AG08395 (cell line): Measurements from ENCODE around the gene CPNE7.

Experiments used
- DNase-seq: peaks from one replicate; pipeline ENCODE4 v3.0.0; 2012; ENCODE audit warnings: mixed read lengths, low spot score

The CPNE7 gene

DNA sequence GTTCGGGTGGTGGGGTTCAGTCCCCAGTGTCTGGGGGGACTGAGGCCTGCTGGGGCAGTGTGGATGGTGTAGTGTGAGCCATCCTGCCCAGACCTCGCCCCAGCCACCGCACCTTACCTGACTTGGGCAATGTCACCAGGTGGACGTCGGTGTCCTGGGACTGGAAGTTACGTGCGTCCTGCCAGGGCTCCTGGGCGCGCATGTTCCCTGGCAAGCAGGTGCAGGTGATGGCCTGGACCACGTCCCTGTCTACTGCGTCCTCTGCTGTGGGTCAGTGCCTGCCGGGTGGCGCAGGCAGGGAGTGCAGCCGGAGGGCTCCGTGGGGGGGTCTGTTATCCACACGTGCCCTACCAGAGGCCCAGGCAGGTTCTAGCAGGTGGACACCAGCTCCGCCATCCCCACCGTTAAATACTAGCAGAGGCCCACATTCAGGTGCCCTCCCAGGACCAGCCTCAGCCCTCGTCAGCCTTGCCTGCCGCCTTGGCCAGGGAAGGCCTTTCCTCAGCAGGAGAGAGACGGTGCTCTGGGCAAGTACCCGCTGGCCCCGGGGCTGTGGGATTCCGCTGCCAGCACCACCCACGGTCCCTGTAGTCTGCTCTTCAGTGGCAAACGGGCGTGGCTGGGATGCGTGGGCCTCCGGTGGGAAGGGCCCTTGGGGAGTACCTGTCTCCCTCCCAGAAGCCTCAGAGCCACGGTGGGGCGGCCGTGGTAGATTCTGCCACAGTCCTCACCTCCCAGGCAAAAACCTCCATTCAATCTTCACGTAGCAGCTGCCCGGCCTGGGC lies 29.8 kb downstream of the CPNE7 start:
- no peak for DNase-seq

DNA sequence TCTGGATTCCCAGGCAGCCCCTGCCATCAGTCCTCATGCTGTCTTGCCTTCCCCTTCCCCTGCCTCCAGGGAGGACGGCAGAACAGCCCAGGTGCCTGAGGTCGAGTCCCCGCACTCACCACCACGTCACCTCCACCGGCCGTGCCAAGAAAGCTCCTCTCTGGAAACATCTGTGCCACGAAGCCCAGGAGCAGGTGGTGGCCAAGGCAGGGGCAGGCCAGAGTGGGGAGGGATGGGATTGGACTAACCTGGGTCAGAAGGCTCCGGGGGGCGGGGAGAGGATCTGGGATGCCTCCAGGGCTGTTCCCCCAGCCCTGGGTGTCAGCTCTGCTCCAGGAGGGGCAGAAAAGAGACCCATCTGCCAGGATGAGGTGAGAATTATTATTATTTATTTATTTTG lies 30.4 kb downstream of the CPNE7 start:
- DNase-seq = no peak

DNA sequence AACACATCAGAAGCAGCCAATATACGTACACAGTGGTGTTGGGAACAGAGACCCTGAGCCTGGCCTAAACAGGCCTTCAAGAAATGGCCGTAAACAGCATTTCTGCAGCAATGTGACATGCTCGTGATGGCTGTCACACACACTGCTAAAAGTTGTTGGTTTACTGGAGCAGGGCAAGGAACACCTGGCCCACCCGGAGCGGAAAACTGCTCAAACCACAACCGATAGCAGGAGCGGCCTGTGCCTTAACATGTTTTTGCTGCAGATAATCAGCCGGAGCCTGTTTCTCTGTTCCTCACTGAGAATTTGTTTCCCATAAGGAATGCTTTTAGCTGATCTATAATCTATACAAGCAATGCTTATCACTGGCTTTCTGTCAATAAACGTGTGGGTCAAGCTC lies 31.9 kb downstream of the CPNE7 start:
- DNase-seq = no peak

DNA sequence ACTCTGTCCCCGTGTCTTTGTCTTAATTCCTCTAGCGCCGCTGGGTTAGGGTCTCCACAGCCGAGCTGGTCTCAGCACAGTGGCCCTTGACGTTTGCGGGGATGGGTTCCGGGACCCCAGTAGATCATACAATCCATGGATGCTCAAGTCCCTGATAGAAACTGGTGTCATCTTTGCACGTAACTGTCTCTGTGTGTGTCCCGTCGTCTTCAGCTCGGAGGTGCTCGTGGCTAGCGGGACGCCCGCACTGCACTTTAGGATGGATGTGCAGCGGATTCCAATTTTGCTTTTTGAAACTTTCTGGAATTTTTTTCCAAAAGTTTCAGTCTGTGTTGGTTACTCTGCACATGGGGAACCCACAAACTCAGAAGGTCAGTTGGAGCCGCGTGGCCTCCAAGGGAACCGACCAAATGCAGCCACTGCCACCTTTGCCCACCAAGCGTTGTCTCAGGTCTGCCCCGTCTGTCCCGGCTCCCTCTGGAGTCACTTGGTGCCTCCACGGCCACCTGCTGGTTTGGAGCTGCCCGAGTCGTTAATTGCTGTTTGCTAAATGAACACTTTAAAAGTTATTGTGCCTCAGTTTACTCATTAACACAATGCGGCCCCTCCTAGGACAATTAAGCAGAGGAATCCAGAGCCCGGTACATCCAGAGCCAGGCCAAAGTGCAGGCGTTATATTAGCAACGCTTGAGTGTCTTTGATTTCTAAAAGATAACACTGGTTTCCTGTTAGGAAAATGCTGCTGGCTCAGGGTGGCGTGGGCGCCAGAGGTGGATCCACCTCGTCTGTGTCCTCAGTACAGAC lies 32.6 kb downstream of the CPNE7 start:
- DNase-seq = no peak

DNA sequence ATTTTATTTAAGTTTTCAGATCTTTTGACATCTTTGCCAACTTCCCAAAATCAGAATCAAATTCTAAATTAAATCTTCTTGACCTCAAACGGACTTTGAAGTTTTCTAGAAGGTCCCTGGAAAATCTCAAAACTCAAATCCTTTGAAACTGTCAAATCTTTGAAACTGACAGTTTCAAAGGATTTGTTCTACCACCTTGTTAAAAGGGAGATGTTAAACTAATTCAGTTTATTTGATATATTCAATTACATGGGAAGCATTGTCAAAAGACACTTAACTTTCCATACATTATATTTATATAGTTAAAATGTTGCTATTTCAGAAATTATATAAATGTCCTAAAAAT lies 34.5 kb downstream of the CPNE7 start:
- no peak for DNase-seq

DNA sequence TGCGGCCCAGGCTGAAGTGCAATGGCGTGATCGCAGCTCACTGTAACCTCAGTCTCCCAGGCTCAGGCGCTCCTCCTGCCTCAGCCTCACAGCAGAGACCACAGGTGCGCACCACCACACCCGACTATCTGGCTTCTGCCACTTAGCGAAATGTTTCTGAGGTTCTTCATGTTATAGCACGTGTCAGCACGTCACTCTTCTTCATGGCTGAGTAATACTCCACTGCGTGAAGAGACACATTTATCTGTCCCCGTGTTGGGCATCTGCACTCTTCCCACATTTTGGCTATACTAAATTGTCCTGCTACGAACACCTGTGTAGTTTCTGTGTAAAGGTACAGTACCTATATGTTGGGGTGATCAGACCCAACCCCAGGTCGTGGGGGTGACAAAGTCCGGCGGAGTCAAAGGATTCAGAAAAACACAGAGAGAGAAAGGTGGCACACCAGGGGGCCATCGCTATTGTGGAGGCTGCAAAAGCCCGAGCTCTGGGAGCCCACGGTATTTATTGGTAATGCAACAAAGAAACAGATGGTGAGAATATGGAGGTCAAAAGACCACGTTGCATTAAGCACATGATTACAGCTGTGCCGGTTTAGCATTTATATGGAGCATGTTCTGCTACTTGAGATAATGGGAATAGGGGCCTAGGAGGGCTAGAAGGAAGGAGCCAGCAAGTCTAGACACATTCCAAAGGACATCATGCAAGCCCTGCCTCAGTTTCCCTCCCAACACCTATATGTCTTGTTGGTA lies 37.0 kb downstream of the CPNE7 start:
- no peak for DNase-seq

DNA sequence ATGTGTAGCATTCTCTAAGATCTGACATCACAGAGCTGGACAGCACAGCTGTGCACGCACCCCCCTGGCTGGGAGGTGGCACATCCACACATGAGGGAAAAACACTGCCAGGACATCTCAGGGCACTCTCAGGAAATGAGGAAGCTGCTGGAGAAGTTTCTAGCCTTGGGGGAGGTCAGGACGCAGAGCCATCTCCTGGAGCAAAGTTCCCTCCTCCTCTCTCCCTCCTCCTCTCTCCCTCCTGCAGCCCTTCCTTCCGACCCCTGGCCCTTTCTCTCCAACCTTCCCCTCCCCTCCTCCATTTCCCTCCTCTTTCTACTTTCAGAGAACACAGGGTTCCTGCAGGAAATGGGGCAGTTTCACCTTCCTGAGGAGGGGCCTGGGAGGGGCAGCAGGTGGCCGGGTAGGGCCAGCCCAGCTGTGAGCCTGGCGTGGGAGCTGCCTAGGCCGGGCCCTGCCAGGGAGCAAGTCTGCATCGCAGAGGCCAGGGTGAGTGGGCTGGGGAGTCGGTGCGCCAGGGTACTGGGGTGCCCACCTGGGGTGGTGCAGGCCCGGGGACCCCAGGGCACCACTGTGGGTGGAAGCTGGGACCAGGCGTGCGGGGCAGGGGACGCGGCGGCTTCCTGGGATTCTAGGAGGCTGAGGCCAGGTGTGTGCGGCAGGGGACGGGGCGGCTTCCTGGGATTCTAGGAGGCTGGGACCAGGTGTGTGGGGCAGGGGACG lies 37.8 kb downstream of the CPNE7 start, which contains the start of gene DPEP1:
DPEP1 (plus strand) TSS at position 412 of the 723 bp plus-strand sequence. CDS start 16,769 bp downstream, outside the sequence.
- no peak for DNase-seq

DNA sequence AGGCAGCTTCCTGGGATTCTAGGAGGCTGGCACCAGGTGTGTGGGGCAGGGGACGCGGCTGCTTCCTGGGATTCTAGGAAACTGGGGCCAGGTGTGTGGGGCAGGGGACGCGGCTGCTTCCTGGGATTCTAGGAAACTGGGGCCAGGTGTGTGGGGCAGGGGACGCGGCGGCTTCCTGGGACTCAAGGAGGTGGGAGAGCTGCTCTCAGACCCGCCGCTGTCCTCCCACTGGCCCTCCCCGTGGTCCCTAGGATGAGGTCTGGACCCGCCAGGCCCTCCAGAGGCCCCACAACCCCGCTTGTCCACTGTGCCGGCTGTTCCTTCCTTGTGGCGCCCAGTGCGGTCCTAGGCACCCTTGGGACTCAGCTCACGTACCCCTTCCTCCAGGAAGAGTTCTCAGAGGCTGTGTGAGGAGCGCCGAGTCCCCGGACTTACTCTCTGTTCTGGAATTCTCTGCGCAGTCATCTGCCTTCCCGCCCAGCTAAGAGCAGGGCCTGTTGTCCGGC lies 38.4 kb downstream of the CPNE7 start:
- no peak for DNase-seq

DNA sequence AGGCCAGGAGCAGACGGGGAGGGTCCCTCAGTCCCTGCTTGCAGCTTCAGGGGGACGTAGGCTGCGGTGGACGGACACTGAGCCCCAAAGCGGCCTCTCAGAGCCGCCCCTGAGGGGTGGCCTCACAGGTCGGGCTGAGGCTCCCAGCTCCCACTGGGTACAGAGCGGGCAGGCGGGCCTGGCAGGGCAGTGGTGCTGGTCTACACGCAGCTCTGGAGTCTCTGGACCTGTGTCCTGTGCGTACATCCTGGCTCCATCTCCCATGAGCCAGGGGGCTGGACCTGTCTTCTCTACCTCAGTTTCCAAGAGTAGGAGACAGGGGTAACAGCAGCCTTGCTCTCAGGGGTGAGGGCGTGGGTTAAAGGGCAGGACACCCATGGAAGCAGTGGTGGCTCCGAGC lies 39.6 kb downstream of the CPNE7 start:
- DNase-seq = no peak

DNA sequence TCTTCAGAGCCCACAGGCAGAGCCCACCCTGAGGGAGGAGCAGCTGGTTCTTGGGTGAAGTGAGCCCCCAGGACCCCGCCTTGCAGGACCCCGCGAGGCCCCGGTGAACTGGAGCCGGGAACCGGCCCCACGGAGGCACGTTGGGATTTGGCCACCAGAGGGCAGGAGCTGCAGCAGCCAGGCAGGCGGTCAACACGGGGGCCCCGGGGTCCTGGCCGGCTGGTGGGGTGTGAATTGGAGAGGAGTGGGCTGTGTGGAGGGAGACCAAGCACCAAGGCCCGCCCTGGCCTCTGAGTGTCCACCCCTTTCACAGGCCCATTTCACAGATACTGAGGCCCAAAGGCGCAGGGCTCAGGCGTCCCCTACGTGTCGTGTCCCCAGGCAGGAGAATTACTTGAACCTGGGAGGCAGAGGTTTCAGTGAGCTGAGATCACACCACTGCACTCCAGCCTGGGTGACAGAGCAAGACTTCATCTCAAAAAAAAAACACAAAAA lies 40.1 kb downstream of the CPNE7 start:
- DNase-seq = peak; percentile 26

DNA sequence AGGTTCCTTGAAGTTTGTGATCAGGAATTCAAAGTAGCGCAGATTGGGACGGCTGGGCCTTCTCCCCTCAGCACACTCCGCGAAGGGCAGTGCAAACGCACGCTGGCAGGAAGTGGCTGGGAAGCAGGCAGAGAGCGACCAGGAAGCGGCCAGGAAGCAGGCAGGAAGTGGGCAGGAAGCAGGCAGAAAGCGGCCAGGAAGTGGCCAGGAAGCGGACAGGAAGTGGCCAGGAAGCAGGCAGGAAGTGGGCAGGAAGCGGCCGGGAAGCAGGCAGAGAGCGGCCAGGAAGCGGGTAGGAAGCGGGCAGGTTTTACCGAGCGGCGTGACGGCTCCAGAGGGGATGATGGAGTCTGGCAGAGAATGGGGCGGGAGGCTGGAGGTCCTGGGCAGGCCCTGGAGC lies 41.1 kb downstream of the CPNE7 start:
- no peak for DNase-seq

DNA sequence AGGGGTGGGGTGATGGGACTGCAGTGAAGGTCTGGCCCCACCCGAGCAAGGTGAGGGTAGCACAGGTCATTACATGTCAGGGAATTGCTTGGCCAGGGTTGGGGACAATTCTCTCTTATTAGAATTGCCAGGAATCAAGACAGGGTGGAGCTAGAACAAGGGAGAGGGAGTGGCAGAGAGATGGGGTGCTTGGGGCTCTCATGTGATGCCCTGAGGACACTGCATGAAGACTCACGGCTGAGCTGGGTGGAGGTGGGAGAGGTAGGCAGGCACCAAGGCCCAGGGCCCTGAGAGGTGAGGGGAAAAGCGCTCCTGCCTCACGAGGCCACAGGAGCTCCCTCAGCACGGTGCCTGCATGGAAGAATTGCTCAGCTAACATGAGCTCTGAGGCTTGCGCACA lies 41.5 kb downstream of the CPNE7 start:
- DNase-seq = no peak

DNA sequence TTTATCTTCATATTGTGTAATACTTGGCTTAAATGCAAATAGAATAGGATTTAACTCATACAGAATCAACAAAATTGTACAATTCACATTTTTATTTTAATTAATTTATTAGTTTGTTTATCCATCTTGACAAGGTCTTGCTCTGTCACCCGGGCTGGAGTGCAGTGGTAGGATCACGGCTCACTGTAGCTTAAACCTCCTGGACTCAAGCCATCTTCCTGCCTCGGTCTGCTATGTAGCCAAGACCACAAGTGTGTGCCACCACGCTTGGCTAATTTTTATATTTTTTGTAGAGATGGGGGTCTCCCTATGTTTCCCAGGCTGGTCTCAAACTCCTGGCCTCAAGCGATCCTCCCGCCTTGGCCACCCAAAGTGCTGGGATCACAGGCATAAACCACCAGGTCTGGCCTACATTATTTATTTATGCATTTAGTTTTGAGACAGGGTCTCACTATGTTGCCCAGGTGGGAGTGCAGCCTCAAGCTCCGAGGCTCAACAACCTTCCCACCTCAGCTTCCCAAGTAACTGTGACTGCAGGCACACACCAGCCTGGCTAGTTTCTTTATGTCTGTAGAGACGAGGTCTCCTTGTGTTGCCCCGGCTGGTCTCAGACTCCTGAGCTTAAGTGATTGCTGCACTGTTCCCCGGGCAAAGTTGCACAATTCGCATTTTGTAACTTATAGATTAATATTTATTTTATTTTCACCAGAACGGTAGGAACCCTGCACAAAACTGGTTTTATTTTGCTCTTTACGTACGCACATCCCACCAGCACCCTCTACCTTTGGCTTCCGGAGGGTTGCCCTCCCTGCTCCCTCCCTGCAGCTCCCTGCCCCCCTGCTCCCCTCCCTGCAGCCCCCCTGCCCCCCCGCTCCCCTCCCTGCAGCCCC lies 42.8 kb downstream of the CPNE7 start:
- no peak for DNase-seq

DNA sequence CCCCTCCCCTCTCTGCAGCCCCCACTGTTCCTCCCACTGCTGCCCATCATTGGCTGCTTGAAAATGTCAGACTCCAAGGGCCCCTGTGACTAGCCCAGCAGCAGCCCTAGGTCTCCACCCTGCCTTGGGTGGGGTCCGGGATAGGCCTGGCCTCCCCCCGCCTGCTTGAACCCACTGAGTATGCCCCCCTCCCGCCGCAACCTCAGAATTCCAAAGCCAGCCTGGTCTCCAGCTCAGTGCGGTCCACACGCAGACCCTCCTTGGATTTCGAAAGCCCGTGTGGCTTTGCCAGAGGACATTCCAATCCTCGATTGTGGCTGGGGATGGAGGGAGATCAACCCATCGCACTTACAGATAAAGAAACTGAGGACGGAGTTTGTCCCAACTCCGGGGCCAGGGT lies 44.3 kb downstream of the CPNE7 start:
- peak; percentile 23 for DNase-seq

DNA sequence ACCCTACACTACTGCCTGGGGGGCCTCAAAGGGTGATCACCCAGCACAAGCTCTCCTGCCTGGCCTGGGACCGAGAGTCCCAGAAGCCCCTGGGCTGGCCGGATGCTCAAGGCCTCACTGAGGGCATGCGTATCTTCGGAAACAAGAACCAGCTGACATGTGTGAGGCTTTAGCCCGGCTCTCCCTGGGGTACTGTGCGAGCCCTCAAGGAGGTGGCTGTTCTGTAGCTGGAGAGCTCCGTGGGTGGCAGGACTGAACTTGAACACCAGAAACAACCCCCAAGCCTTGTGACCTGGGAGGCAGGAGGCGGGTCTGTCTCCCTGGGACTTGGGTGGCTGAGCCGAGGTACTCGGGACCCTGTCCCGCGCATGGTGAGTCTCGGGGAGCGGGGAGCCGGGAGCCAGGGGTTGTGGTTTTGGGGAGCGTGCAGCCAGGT lies 44.9 kb downstream of the CPNE7 start:
- no peak for DNase-seq

DNA sequence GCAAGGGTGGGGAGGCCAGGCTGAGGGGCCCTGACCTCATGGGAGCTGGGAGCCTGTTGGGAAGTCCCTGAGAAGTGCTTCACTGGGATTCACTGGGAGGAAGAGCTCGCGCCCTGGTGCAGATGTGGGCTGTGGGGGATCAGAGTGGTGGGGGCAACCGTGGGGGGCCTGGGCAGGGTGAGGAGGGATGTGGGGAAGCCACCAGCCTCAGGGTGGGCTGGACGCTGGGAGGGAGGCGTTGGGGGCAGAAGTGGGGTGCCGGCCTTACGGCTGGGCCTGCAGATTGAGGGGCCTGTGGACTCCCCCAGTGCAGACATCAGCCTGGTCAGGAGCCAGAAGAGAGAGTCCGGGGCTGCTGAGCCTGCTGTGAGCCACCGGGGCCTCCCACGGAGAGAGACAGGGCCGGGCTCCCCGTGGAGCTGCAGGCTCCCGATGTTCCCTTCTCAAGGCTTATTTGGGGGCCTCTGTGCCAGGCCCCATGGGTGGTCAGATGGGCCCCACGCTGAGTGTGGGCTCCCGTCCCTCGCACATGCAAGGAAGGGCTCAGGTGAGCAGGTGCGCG lies 45.7 kb downstream of the CPNE7 start:
- DNase-seq = no peak

DNA sequence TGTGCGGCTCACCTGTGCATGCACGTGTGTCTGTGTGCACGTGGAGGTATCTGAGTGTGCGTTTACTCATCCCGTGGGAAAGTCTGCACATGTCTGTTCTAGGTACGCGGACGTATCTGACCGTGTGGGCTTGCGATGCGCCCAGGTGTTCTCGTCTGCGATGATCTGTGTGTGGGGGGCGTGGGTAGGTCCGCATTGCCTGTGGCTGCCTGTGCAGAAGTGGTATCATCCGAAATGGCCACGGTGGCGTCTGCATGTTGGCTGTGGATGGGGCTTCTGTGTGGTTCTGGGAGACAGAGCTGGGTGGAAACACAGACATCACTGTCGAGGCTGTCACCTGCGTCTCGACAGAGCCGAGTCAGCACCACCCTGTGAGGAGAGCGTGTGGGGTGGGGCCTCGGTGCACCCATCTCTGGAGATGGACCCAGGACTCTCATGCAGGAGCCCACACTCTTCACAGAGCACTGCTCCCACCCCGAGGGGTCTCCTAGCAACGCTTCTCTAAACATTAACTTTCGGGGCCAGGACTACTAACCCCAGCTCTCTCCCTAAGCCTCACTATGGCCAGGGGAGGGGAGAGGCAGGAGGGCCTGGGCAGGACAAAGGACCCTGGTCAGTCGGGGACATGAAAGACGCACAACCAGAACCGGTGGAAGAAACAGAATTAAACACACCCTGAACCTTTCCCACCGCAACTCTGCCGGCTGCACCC lies 46.3 kb downstream of the CPNE7 start:
- DNase-seq = no peak

DNA sequence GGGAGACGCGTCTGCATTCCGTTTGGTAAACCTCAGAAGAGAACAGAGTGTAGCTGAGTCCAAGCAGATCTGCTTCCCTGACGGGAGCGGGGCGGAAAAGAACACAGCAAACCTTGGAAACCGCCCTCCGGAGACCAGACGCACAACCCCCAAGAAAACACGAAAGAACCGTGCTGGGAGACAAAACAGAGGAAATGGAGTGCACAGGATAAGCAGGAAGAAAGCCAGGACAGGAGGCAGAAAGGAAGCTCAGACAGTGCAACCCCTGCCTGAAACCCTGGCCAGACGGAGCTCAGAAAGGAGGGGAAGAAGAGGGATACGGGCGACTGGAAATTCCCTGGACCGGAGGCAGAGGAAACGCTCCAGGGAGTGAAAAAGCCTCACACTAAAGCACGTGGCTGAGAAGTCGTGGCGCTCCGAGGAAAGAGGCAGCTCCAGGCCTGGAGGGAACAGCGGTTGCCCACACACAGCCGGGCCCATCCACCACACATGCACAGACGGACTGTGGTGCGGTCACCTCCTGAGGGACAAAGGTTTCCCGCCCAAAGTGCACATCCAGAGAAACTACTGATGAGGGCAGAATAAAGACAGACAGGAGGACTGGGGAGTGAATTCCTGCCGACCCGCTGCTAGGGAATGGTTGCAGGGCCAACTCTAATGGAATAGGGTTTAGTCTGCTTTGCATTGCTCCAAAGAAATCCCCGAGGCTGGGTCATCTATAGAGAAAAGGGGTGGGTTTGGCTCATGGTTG lies 48.1 kb downstream of the CPNE7 start:
- peak; percentile 46 for DNase-seq
